Measurements from ENCODE around the gene ACVR2A.

The ACVR2A gene

GRCh38 chr2:147933931-147934330 lies 89.1 kb downstream of the ACVR2A start:
- no peak overlapping the region for H3K4me3 ChIP-seq (ENCODE audit: low read depth, low read length)
- TF ChIP-seq CTCF (IDR thresholded peaks at IDR 0.05; ENCODE audit: borderline replicate concordance, insufficient read depth, low read depth, low read length): no peak

GRCh38 chr2:147934881-147935620 lies 90.2 kb downstream of the ACVR2A start:
- H3K4me3 ChIP-seq (ENCODE audit: low read depth, low read length): no peak overlapping the region
- TF ChIP-seq CTCF (IDR thresholded peaks at IDR 0.05; ENCODE audit: borderline replicate concordance, insufficient read depth, low read depth, low read length): no peak

- peak; percentile 72 for TF ChIP-seq CTCF (IDR thresholded peaks at IDR 0.05; ENCODE audit: borderline replicate concordance, insufficient read depth, low read depth, low read length)
- H3K4me3 ChIP-seq (ENCODE audit: low read depth, low read length): no peak overlapping the region
Measured at GRCh38 chr2:147937744-147938349, 93.0 kb downstream of the ACVR2A start.

GRCh38 chr2:147939313-147939712 lies 94.5 kb downstream of the ACVR2A start:
- H3K4me3 ChIP-seq (ENCODE audit: low read depth, low read length): no peak overlapping the region
- no peak for TF ChIP-seq CTCF (IDR thresholded peaks at IDR 0.05; ENCODE audit: borderline replicate concordance, insufficient read depth, low read depth, low read length)

GRCh38 chr2:147945660-147946059 lies 100.8 kb downstream of the ACVR2A start:
- no peak overlapping the region for H3K4me3 ChIP-seq (ENCODE audit: low read depth, low read length)
- no peak for TF ChIP-seq CTCF (IDR thresholded peaks at IDR 0.05; ENCODE audit: borderline replicate concordance, insufficient read depth, low read depth, low read length)

- H3K4me3 ChIP-seq (ENCODE audit: low read depth, low read length): no peak overlapping the region
- TF ChIP-seq CTCF (IDR thresholded peaks at IDR 0.05; ENCODE audit: borderline replicate concordance, insufficient read depth, low read depth, low read length): no peak
Measured at GRCh38 chr2:147952118-147952517, 107.3 kb downstream of the ACVR2A start.

GRCh38 chr2:147968571-147968970 lies 123.7 kb downstream of the ACVR2A start:
- TF ChIP-seq CTCF (IDR thresholded peaks at IDR 0.05; ENCODE audit: borderline replicate concordance, insufficient read depth, low read depth, low read length): no peak
- no peak overlapping the region for H3K4me3 ChIP-seq (ENCODE audit: low read depth, low read length)

All from GM12875 (cell line).